Adrenal gland (tissue), 5 donors: Measurements from ENCODE around the gene IL1RAPL1.

Source experiments
- CTCF ChIP-seq, 6 experiments: fragments of 450-650 bp in 4 of 6; fragments of 200-600 bp in 2 of 6; sonication (generic) in 1 of 6; IDR thresholded peaks; 1 replicate in 5 of 6; 2 replicates in 1 of 6; pipeline versions ENCODE4 v1.5.1 to v1.8.0; 2016 to 2021; ENCODE audit warnings: antibody characterized with exemption in 6 of 6, mild to moderate bottlenecking in 2 of 6, moderate library complexity in 1 of 6
- POLR2A ChIP-seq, 2 donors: fragments of 450-650 bp; IDR thresholded peaks; one replicate each; pipeline ENCODE4 v1.6.1; 2017; ENCODE audit warnings: antibody characterized with exemption in 2 of 2, mild to moderate bottlenecking in 2 of 2, moderate library complexity in 1 of 2
- donor health status: DM: no; HTN: no; CAD: no.

GRCh38 chrX:29225670-29226069, 638.4 kb downstream of the IL1RAPL1 start:
- TF ChIP-seq CTCF (IDR thresholded peaks at IDR 0.05) (no peak), POLR2A (IDR thresholded peaks at IDR 0.05) (no peak)
